Neural progenitor cell (in vitro differentiated cells): ENCODE data around the gene MPPE1.

Source experiments
- CTCF ChIP-seq: fragments of 200-600 bp; sonication (generic); IDR thresholded peaks from 2 replicates; pipeline ENCODE4 v1.5.1; 2017; ENCODE audit warnings: antibody characterized with exemption, mild to moderate bottlenecking
- EZH2phosphoT487 ChIP-seq: fragments of 200-600 bp; sonication (generic); IDR thresholded peaks from 2 replicates; pipeline ENCODE4 v1.6.1; 2017; ENCODE audit warnings: antibody characterized with exemption

GRCh38 chr18:11887328-11888128 is 20.6 kb downstream of the MPPE1 start:
- TF ChIP-seq CTCF, result no peak
- no peak for TF ChIP-seq EZH2phosphoT487
